ENCODE measurements around the gene SSMEM1. TPM values are rescaled to one million over a fixed set of nuclear protein-coding genes. Genes with fewer than 3 reads are reported as not detected.

SSMEM1 gene
- total and polyA plus RNA-seq, 2 of the 4 experiments (the other 2 are of a cell fraction) = 0.07 TPM; not detected in 1

DNA sequence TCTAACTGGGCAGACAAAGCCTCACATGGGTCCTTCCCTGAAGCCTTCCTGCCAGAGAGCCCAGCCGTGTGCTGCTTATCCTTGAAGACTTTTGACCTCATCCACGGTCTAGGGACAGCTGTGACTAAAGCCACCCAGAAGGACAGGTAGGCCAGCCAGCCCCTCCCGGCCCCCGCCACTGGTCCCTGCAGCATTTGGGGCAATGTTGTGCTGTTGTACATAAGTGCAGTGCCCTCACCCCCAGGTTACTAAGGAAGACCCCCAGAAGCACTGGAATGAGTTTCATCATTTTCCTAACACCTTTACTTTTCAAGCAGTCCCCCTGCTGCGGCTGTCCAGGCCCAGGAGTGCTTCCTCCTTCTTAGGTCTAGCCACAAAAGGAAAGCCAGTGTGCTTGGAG, 45.5 kb upstream of the SSMEM1 start:
- Histone ChIP-seq H2AK9ac (replicated peaks; ENCODE audit: low read depth, low read length, poor library complexity) (no peak overlapping the region), H3K79me1 (ENCODE audit: low read depth in 1 of 2, low read length in 2 of 2) (no peaks in the 10 kb centered on the region), H3K9me1 (ENCODE audit: insufficient read depth, low read length) (no peaks in the 10 kb centered on the region), H2BK20ac (ENCODE audit: low read depth, low read length) (no peak overlapping the region), H3K4me1 (ENCODE audit: control insufficient read depth, insufficient read depth, low read length) (no peaks in the 10 kb centered on the region), H3K4me3 (ENCODE audit: insufficient read depth, low read depth, low read length) (no peak overlapping the region), H2BK15ac (ENCODE audit: low read depth, low read length) (no peak overlapping the region; the same call in 2 of the 3 replicates), H3K18ac (ENCODE audit: low read depth, low read length) (no peak overlapping the region), H2BK120ac (ENCODE audit: low read depth, low read length) (no peak overlapping the region), H3K4me2 (ENCODE audit: low read depth, low read length) (no peak overlapping the region), H2AK5ac (ENCODE audit: low read depth, low read length) (no peak overlapping the region), H4K20me1 (ENCODE audit: insufficient read depth, low read length) (no peaks in the 10 kb centered on the region), H3K23ac (ENCODE audit: low read depth, low read length) (no peak overlapping the region), H4K91ac (ENCODE audit: insufficient read depth, low read depth, low read length) (no peak overlapping the region), H4K8ac (ENCODE audit: low read depth in 2 of 2, low read length in 2 of 2) (no peak overlapping the region), H3K9me3 (ENCODE audit: control insufficient read depth, insufficient read depth, low read length) (no peaks in the 10 kb centered on the region), H3K14ac (replicated peaks; ENCODE audit: low read depth, low read length) (no peak overlapping the region), H3K36me3 (ENCODE audit: control insufficient read depth, insufficient read depth, low read length) (peaks cover 13% of the 10 kb centered on the region), H3K4ac (ENCODE audit: low read depth, low read length) (no peak overlapping the region), H2AFZ (replicated peaks; ENCODE audit: low read length, poor library complexity) (no peak overlapping the region), H2BK5ac (ENCODE audit: low read depth, low read length, poor library complexity, severe bottlenecking) (no peak overlapping the region), H3K27me3 (ENCODE audit: control insufficient read depth, insufficient read depth, low read length) (no peaks in the 10 kb centered on the region), H3K9ac (ENCODE audit: low read depth, low read length) (no peak overlapping the region), H3K27ac (ENCODE audit: insufficient read depth, low read length) (no peak overlapping the region), H3K56ac (ENCODE audit: extremely low read depth, insufficient read depth, low read length) (no peak overlapping the region), H4K5ac (ENCODE audit: low read depth, low read length) (no peak overlapping the region)
- intact Hi-C loops (cut with micrococcal nuclease) = no loop called here
- ChIA-PET CTCF (no interaction called here), POLR2A (ENCODE audit: unreplicated experiment) (no interaction called here)
- TF ChIP-seq, protein P1, sequence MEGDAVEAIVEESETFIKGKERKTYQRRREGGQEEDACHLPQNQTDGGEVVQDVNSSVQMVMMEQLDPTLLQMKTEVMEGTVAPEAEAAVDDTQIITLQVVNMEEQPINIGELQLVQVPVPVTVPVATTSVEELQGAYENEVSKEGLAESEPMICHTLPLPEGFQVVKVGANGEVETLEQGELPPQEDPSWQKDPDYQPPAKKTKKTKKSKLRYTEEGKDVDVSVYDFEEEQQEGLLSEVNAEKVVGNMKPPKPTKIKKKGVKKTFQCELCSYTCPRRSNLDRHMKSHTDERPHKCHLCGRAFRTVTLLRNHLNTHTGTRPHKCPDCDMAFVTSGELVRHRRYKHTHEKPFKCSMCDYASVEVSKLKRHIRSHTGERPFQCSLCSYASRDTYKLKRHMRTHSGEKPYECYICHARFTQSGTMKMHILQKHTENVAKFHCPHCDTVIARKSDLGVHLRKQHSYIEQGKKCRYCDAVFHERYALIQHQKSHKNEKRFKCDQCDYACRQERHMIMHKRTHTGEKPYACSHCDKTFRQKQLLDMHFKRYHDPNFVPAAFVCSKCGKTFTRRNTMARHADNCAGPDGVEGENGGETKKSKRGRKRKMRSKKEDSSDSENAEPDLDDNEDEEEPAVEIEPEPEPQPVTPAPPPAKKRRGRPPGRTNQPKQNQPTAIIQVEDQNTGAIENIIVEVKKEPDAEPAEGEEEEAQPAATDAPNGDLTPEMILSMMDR (conservative IDR thresholded peaks at IDR 0.05; ENCODE audit: low read depth, low read length) = no peak
- TF ChIP-seq MXI1 (IDR thresholded peaks at IDR 0.05; ENCODE audit: borderline replicate concordance, low read depth, low read length) (no peak), SMC3 (IDR thresholded peaks at IDR 0.05; ENCODE audit: low read depth, low read length) (no peak), RAD21 (IDR thresholded peaks at IDR 0.05; ENCODE audit: low read length) (no peak), CEBPB (IDR thresholded peaks at IDR 0.05; ENCODE audit: low read depth, low read length) (no peak), POLR2A (IDR thresholded peaks at IDR 0.05; ENCODE audit: low read depth, low read length) (no peak), BHLHE40 (IDR thresholded peaks at IDR 0.05; ENCODE audit: low read depth, low read length) (no peak), FOS (IDR thresholded peaks at IDR 0.05; ENCODE audit: low read depth, low read length) (no peak), RCOR1 (IDR thresholded peaks at IDR 0.05; ENCODE audit: insufficient replicate concordance, low read length) (no peak), RFX5 (IDR thresholded peaks at IDR 0.05; ENCODE audit: low read depth, low read length) (no peak), CHD1 (IDR thresholded peaks at IDR 0.05; ENCODE audit: low read depth, low read length) (no peak), NFE2L2 (IDR thresholded peaks at IDR 0.05; ENCODE audit: low read depth, low read length) (no peak), MAFK (IDR thresholded peaks at IDR 0.05; ENCODE audit: low read depth, low read length) (no peak), MAZ (IDR thresholded peaks at IDR 0.05; ENCODE audit: borderline replicate concordance, low read depth, low read length) (no peak)
- TF ChIP-seq, protein P2, sequence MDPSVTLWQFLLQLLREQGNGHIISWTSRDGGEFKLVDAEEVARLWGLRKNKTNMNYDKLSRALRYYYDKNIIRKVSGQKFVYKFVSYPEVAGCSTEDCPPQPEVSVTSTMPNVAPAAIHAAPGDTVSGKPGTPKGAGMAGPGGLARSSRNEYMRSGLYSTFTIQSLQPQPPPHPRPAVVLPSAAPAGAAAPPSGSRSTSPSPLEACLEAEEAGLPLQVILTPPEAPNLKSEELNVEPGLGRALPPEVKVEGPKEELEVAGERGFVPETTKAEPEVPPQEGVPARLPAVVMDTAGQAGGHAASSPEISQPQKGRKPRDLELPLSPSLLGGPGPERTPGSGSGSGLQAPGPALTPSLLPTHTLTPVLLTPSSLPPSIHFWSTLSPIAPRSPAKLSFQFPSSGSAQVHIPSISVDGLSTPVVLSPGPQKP (IDR thresholded peaks at IDR 0.05; ENCODE audit: borderline replicate concordance, low read depth, low read length) = no peak
- TF ChIP-seq, protein P3, sequence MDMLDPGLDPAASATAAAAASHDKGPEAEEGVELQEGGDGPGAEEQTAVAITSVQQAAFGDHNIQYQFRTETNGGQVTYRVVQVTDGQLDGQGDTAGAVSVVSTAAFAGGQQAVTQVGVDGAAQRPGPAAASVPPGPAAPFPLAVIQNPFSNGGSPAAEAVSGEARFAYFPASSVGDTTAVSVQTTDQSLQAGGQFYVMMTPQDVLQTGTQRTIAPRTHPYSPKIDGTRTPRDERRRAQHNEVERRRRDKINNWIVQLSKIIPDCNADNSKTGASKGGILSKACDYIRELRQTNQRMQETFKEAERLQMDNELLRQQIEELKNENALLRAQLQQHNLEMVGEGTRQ (IDR thresholded peaks at IDR 0.05; ENCODE audit: low read depth, low read length) = no peak
- BruUV-seq (replicated peaks) = no TSS peak
- dilution Hi-C loops (cut with HindIII; ENCODE audit: low sequenced_read_pairs, unreplicated experiment) = no loop called here
- WGBS, 2 experiments (ENCODE audit: extremely low coverage in 2 of 2, insufficient read length in 1 of 2) = no CpG with 5 or more reads among the region's 5 CpGs
- ATAC-seq (ENCODE audit: low read depth) = no peak
- DNase-seq = no peak
- in situ Hi-C loops (cut with MboI; ENCODE audit: low sequenced_read_pairs) = no loop called here

All from IMR-90 (cell line).